Measurements from ENCODE around the gene ATP1A3.

DNA sequence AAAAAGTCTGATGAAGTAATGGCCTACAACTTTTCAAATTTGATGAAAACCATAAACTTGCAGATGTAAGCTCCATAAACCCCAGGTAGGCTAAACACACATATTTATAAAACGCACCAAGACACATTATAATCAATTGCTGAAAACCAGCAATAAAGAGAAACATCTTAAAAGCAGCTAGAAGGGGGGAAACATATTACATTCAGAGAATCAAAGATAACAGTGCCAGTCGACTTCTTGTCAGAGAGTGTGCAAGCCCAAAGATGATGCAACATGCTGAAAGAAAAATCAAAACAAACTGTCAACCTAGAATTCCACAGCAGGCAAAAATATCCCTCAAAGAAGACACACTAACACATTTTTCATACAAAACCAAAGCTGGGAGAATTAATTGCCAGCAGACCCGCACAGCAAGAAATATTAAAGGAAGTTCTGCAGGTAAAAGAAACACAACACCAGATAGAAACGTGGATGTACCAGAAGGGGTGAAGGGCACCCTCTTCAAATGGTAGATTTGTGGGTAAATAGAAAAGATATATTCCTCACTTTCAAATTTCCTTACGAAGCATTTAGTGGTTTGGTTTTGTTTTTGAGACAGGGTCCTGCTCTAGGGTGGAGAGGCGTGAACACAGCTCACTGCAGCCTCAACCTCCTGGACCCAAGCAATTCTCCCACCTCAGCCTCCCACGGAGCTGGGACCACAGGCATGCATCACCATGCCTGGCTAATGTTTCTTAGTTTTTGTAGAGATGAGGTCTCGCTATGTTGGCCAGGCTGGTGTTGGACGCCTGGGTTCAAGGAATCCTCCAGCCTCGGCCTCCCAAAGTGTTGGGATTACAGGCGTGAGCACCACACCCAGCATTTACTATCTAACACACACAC lies 16.5 kb upstream of the ATP1A3 start:
- TF ChIP-seq, protein P1, sequence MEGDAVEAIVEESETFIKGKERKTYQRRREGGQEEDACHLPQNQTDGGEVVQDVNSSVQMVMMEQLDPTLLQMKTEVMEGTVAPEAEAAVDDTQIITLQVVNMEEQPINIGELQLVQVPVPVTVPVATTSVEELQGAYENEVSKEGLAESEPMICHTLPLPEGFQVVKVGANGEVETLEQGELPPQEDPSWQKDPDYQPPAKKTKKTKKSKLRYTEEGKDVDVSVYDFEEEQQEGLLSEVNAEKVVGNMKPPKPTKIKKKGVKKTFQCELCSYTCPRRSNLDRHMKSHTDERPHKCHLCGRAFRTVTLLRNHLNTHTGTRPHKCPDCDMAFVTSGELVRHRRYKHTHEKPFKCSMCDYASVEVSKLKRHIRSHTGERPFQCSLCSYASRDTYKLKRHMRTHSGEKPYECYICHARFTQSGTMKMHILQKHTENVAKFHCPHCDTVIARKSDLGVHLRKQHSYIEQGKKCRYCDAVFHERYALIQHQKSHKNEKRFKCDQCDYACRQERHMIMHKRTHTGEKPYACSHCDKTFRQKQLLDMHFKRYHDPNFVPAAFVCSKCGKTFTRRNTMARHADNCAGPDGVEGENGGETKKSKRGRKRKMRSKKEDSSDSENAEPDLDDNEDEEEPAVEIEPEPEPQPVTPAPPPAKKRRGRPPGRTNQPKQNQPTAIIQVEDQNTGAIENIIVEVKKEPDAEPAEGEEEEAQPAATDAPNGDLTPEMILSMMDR (conservative IDR thresholded peaks at IDR 0.05; ENCODE audit: low read depth, low read length), result no peak
- no peak for TF ChIP-seq EZH2 (IDR thresholded peaks at IDR 0.05; ENCODE audit: borderline replicate concordance, low read depth, low read length, poor library complexity, severe bottlenecking)
